SIG-M5 treated with dmso at 0.1 percent for 504 hours (cell line): ENCODE results near the gene ECM2.
A peak's percentile ranks its signal among the peaks of the same experiment; 100 is the strongest.
"Not testable (repeated sequence)": the region's sequence is repeated elsewhere in the genome, so short reads cannot be mapped to it uniquely, and the experiment has no call there.

ENCODE experiments used
- DNase-seq: peaks from one replicate; lab custom pipeline; 2025; ENCODE audit not compliant: unreplicated experiment; lab: John Stamatoyannopoulos, UW

ECM2 gene

GRCh38 chr9:92535940-92536850 lies at the start of gene ECM2:
ECM2 (minus strand) TSS chr9:92535990; CDS start chr9:92522866, 13,124 bp downstream.
- no peak for DNase-seq

- no peak for DNase-seq
Measured at GRCh38 chr9:92576175-92576574, 40.4 kb upstream of the ECM2 start.

GRCh38 chr9:92573612-92574011 lies 37.8 kb upstream of the ECM2 start:
- DNase-seq: not testable (repeated sequence)

GRCh38 chr9:92571871-92572270 lies 36.1 kb upstream of the ECM2 start:
- not testable (repeated sequence) for DNase-seq

GRCh38 chr9:92564982-92565381 lies 29.2 kb upstream of the ECM2 start:
- DNase-seq: no peak

GRCh38 chr9:92564504-92564903 lies 28.7 kb upstream of the ECM2 start:
- DNase-seq: no peak

GRCh38 chr9:92563116-92564100 lies 27.6 kb upstream of the ECM2 start:
- no peak for DNase-seq

- DNase-seq: no peak
Measured at GRCh38 chr9:92562461-92562967, 26.7 kb upstream of the ECM2 start.

GRCh38 chr9:92561374-92562330 lies 25.9 kb upstream of the ECM2 start:
- no peak for DNase-seq

GRCh38 chr9:92558612-92559374 lies 23.0 kb upstream of the ECM2 start:
- no peak for DNase-seq

GRCh38 chr9:92550765-92551164 lies 15.0 kb upstream of the ECM2 start:
- DNase-seq: no peak

GRCh38 chr9:92547356-92547755 lies 11.6 kb upstream of the ECM2 start:
- no peak for DNase-seq

GRCh38 chr9:92545002-92545510 lies 9.3 kb upstream of the ECM2 start:
- DNase-seq: no peak

GRCh38 chr9:92543972-92544371 lies 8.2 kb upstream of the ECM2 start:
- no peak for DNase-seq

GRCh38 chr9:92538541-92538940 lies 2.8 kb upstream of the ECM2 start:
- no peak for DNase-seq

- no peak for DNase-seq
Measured at GRCh38 chr9:92534674-92535073, 1.1 kb downstream of the ECM2 start.

GRCh38 chr9:92534204-92534603 lies 1.6 kb downstream of the ECM2 start:
- DNase-seq: peak; percentile 13

GRCh38 chr9:92530893-92531292 lies 4.9 kb downstream of the ECM2 start:
- no peak for DNase-seq

GRCh38 chr9:92529124-92529523 lies 6.7 kb downstream of the ECM2 start:
- no peak for DNase-seq
